ENCODE measurements around the gene SNX24. TPM values are rescaled to one million over a fixed set of nuclear protein-coding genes. Genes with fewer than 3 reads are reported as not detected.

The SNX24 gene
- total and polyA plus RNA-seq, 2 of the 4 experiments (the other 2 are of a cell fraction): 13.8 to 15.0 TPM

DNA sequence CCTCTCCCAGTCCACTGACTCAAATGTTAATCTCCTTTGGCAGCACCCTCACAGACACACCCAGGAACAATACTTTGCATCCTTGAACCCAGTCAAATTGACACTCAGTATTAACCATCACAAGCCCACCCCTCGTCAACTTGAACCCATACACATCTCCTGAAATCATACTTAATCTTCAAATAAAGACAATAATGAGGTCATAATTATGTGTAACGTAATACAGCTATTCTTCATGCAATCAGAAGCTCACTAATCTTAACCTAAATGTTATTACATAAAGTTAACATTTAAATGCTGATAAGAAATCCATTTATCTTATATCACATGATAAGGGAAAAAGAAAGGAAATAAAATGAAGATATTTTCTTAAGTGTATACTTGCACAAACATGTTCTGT lies 125.9 kb downstream of the SNX24 start:
- no CpG with 5 or more reads among the region's 2 CpGs for WGBS, 2 experiments (ENCODE audit: extremely low coverage in 2 of 2, insufficient read length in 1 of 2)
- H2AK5ac ChIP-seq (ENCODE audit: low read depth, low read length): no peak overlapping the region
- H2BK15ac ChIP-seq (ENCODE audit: low read depth, low read length): no peak overlapping the region
- no TSS peak for BruUV-seq (replicated peaks)
- H2BK20ac ChIP-seq (ENCODE audit: low read depth, low read length): no peak overlapping the region
- no peak overlapping the region for H4K8ac ChIP-seq (ENCODE audit: low read depth in 2 of 2, low read length in 2 of 2)
- H4K20me1 ChIP-seq (ENCODE audit: insufficient read depth, low read length): no peaks in the 10 kb centered on the region
- H2BK120ac ChIP-seq (ENCODE audit: low read depth, low read length): no peak overlapping the region
- H3K9ac ChIP-seq (ENCODE audit: low read depth, low read length): no peak overlapping the region
- no peak overlapping the region for H2BK5ac ChIP-seq (ENCODE audit: low read depth, low read length, poor library complexity, severe bottlenecking)
- no peaks in the 10 kb centered on the region for H3K27me3 ChIP-seq (ENCODE audit: control insufficient read depth, insufficient read depth, low read length)
- H3K36me3 ChIP-seq (ENCODE audit: control insufficient read depth, insufficient read depth, low read length): no peaks in the 10 kb centered on the region
- H3K4me1 ChIP-seq (ENCODE audit: control insufficient read depth, insufficient read depth, low read length): peaks cover 3% of the 10 kb centered on the region; the same call in 1 of the 2 replicates
- H4K5ac ChIP-seq (ENCODE audit: low read depth, low read length): no peak overlapping the region
- dilution Hi-C loops (cut with HindIII; ENCODE audit: low sequenced_read_pairs, unreplicated experiment) (no loop called here), in situ Hi-C loops (cut with MboI; ENCODE audit: low sequenced_read_pairs) (no loop called here), intact Hi-C loops (cut with micrococcal nuclease) (no loop called here)
- H3K9me1 ChIP-seq (ENCODE audit: insufficient read depth, low read length): no peaks in the 10 kb centered on the region; the same call in 1 of the 2 replicates
- TF ChIP-seq RAD21 (IDR thresholded peaks at IDR 0.05; ENCODE audit: low read length): no peak
- TF ChIP-seq POLR2A (IDR thresholded peaks at IDR 0.05; ENCODE audit: low read depth, low read length): no peak
- no peak overlapping the region for H3K4me2 ChIP-seq (ENCODE audit: low read depth, low read length)
- no peak overlapping the region for H4K91ac ChIP-seq (ENCODE audit: insufficient read depth, low read depth, low read length)
- H3K56ac ChIP-seq (ENCODE audit: extremely low read depth, insufficient read depth, low read length): no peak overlapping the region
- ChIA-PET POLR2A (ENCODE audit: unreplicated experiment) (no interaction called here), CTCF (no interaction called here)
- H3K14ac ChIP-seq (replicated peaks; ENCODE audit: low read depth, low read length): no peak overlapping the region
- no peak overlapping the region for H2AK9ac ChIP-seq (replicated peaks; ENCODE audit: low read depth, low read length, poor library complexity)
- no peak overlapping the region for H3K27ac ChIP-seq (ENCODE audit: insufficient read depth, low read length)
- no peak overlapping the region for H2AFZ ChIP-seq (replicated peaks; ENCODE audit: low read length, poor library complexity)
- ATAC-seq (ENCODE audit: low read depth): no peak
- no peaks in the 10 kb centered on the region for H3K9me3 ChIP-seq (ENCODE audit: control insufficient read depth, insufficient read depth, low read length)
- H3K79me1 ChIP-seq (ENCODE audit: low read depth in 1 of 2, low read length in 2 of 2): peaks cover 0 to 5% of the 10 kb centered on the region in 2 experiments; a peak in 2 of 4 replicates
- H3K4ac ChIP-seq (ENCODE audit: low read depth, low read length): no peak overlapping the region
- no peak overlapping the region for H3K18ac ChIP-seq (ENCODE audit: low read depth, low read length)
- H3K23ac ChIP-seq (ENCODE audit: low read depth, low read length): no peak overlapping the region
- no peak overlapping the region for H3K4me3 ChIP-seq (ENCODE audit: insufficient read depth, low read depth, low read length)
- no peak for DNase-seq
